Activated CD8-positive, alpha-beta memory T cell treated with anti-CD3 and anti-CD28 coated beads for 36 hours (primary cell): Measurements from ENCODE around the gene CEND1. TPM values are rescaled to one million over a fixed set of nuclear protein-coding genes. Genes with fewer than 3 reads are reported as not detected.

Experiments used
- CTCF ChIA-PET: fragments of 350-600 bp; sonication (Branson Sonifier 250); formaldehyde crosslinking; loops from one replicate; lab custom pipeline; 2021; ENCODE audit warnings: antibody characterized with exemption; lab: Charles Lee
- POLR2A ChIA-PET: fragments of 350-600 bp; sonication (Branson Sonifier 250); formaldehyde crosslinking; loops from one replicate; lab custom pipeline; 2021; ENCODE audit warnings: antibody characterized with exemption; lab: Charles Lee
- total RNA-seq, 2 experiments: library from RNA; stranded (reverse); gene quantifications; one replicate each; pipeline ENCODE4 v1.2.3, GENCODE V29; 2021

The CEND1 gene
- total RNA-seq, 2 experiments from 2014 or later: 1.3 to 1.4 TPM

GRCh38 chr11:776263-776560 is 13.7 kb downstream of the CEND1 start:
- ChIA-PET CTCF (interaction anchor here (1.2 to 2.4 kb wide), 3 partner anchors 18 to 51 kb away, joined by 3 to 10 read pairs (median 4); partner anchors contain the start of gene SLC25A22), POLR2A (interaction anchor here (0.8 to 1.4 kb wide), 2 partner anchors 50 to 160 kb away, joined by 3 to 5 read pairs; no protein-coding TSS in a partner anchor)

DNA sequence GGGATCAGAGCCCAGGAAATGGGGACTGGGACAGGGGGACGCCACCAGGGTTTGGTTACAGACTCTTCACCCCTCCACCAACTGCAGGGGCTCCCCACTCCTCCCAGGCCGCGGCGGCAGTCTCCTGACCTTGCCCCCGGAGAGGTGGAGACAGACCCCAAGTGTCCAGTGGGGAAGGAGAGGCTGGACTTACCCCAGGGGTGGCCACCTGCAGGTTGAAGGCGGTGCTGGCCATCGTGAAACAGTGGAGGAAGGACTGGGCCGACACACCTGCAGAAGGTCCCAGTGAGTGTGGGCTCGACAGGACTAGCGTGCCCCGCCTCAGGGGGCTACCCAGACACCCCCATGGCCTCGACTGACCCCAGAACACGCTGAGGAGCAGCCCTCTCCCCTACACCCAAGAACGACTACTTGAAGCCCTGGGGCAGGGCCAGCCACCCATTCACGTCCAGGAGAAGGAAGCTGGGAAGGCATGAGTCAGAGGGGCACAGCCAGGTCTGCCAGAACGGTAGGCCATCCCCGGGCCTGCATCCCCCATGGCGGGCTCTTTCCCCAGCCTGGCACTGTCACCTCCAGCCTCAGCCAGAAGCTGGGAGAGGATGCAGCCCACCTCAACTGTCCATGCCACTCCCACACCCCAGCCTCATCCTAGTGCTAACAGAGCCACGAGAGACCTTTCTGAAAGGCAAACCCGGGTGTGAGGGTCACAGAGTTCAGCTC is 14.9 kb downstream of the CEND1 start:
- CTCF ChIA-PET: interaction anchor here (0.6 to 1.4 kb wide), 8 partner anchors 9 to 64 kb away, joined by 3 to 4 read pairs (median 3); no protein-coding TSS in a partner anchor

GRCh38 chr11:773830-774229 is 16.1 kb downstream of the CEND1 start:
- ChIA-PET CTCF (no interaction called here), POLR2A (no interaction called here)

More for the DNA sequence above, 14.9 kb downstream of the CEND1 start:
- POLR2A ChIA-PET: interaction anchor here (1.0 kb wide), 1 partner anchor 15 kb away, joined by 3 read pairs; the partner anchor contains the start of gene CEND1

- POLR2A ChIA-PET: no interaction called here
- CTCF ChIA-PET: no interaction called here
Measured at GRCh38 chr11:773425-773824, 16.5 kb downstream of the CEND1 start.

DNA sequence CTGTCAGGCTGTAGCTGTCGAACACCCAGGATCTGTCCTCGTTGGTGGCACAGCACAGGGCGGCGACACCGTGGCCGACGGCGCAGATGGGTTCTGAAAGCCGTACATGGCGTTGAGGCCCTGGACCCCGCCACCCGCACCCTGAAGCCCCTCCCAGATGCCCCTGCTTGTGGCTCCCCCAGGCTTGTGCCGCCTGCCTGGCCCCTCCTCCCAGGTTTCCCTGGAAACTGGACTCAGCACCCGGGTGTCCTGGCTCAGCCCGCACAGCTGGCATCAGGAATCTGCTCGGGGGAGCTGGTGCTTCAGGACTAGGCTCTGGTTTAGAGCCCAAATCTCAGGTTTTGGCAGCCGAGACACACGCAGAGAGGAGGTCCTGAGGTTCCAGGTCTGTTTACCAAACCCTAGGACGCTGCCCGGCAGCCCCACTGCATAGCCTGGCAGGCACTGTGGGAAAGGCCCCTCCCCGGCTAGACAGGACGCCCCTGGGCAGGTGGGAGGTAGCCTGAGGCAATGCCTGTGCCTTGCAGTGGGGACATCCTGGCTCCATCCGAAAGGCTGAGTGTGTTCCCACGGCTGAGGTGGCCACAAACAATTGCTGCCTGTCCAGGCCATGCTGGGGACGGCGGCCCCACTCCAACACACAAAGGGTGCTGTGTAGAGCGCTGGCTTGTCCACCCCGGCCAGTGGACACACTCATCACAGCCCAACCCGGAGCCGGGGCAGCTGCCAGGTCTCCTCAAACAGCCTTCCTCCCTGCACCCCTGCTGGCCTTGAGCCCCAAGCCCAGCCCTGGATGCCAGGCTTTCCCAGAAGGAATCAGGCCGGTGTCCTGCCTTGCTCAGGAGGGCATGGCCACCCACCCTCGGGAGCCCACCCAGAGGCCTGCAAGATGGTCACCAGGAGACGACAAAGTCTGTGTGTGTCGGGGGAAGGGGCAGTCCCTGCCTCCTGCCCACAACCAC is 17.2 kb downstream of the CEND1 start:
- ChIA-PET CTCF (no interaction called here), POLR2A (no interaction called here)

- ChIA-PET CTCF (no interaction called here), POLR2A (no interaction called here)
Measured at GRCh38 chr11:771617-772204, 18.2 kb downstream of the CEND1 start.

GRCh38 chr11:770642-771616 is 19.0 kb downstream of the CEND1 start:
- POLR2A ChIA-PET: interaction anchor here (0.5 kb wide), 1 partner anchor 82 kb away, joined by 6 read pairs; no protein-coding TSS in a partner anchor
- CTCF ChIA-PET: no interaction called here

DNA sequence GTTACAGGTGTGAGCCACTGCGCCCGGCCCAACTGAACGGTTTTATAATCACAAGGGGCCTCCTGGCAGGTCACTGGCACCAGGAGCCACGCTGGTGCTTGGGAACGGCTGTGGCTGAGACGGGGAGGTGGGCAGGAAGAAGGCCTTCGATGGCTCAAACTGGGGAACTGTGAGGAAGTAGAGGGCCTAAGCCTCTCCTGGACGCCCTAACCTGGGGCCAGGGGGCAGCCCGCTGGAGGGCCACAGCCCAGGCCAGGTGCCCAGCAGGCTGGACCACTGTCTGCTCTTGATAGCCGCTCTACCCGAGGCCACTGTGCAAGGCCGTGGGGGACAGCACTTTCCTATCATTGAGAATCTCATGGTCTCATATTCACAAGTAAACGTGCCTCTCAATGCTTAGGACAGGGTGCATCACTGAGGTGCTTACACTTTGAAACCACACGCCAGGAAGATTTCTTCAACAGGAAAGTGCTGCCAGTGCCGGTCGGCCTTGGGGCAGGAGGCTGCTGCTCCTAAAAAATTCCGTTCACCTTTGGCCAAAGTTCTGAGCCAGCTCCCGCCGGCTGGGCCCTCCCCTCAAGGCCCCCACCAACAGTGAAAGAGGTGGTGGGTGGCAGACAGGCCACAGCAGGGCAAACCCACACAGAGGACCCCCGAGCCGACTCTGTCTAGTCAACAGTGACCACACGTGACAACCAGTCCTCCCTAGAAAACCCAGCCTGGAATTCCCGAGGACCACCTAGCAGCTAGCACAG is 19.8 kb downstream of the CEND1 start:
- ChIA-PET CTCF (no interaction called here), POLR2A (interaction anchor here (0.5 kb wide), 1 partner anchor 81 kb away, joined by 6 read pairs; no protein-coding TSS in a partner anchor)

DNA sequence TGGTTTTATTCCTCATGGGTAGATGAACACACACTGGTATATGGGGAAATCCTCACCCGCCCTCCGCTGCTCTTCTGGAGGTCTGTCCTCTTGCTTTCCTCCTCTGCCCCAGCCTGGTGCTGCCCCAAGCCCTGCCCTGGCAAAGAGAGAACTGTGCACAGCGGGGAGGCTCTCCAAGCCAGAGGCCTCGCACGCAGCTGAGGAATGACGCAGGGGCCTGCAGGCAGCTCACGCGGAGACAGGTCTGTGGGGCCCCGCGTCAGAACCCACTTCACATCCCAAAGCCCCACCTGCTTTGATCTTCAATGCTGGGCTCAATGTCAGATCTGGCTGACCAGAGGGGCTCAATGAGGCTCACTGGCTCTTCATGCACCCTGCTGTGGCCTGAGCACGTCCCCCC is 22.7 kb downstream of the CEND1 start:
- ChIA-PET CTCF (interaction anchor here (1.2 kb wide), 1 partner anchor 13 kb away, joined by 3 read pairs; no protein-coding TSS in a partner anchor), POLR2A (no interaction called here)

- POLR2A ChIA-PET: no interaction called here
- CTCF ChIA-PET: interaction anchor here (0.7 to 1.2 kb wide), 2 partner anchors 13 to 37 kb away, joined by 3 read pairs; no protein-coding TSS in a partner anchor
Measured at GRCh38 chr11:766936-767210, 23.0 kb downstream of the CEND1 start.

DNA sequence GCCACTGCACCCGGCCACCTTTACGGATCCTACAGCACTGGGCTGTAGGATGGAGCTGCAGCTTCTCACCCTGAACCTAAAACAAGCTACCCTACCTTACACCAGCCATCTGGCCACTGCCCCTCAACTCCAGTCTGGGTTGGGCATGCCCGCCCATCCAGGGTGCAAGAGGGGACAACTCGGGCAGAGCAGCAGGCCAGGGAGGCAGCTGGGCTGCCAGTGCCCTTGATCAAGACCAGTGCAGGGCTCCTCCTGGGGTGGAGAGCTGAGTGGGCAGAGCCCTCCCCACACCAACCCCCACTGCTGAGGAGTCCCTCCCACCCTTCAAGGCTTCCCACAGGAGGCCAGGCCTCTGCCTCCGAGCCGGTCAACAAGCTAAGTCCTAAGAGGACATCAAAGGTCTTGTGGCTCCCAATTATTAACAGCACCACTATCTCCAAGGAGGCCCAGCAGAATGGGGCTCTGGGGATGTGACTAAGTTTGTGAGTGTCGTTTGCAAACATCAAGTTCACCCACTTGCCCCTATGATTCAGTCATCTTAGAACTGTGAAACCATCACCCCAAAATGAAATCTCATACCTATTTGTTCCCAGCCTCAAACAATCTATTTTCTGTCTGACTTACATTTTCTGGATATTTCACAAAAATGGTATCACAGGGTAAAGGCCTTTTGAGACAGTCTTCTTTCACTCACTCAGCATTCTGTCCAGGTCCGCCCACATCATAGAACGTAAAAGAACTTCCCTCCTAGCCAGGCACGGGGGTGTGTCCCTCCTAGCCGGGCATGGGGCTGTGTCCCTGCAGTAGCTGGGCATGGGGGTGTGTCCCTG is 23.6 kb downstream of the CEND1 start:
- ChIA-PET POLR2A (interaction anchor here (0.5 to 1.2 kb wide), 3 partner anchors 11 to 253 kb away, joined by 3 read pairs; partner anchors contain the start of gene TALDO1), CTCF (interaction anchor here (0.7 to 1.2 kb wide), 3 partner anchors 9 to 38 kb away, joined by 3 read pairs; no protein-coding TSS in a partner anchor)

GRCh38 chr11:765802-766091 is 24.1 kb downstream of the CEND1 start:
- CTCF ChIA-PET: interaction anchor here (1.2 kb wide), 1 partner anchor 9 kb away, joined by 3 read pairs; no protein-coding TSS in a partner anchor
- POLR2A ChIA-PET: interaction anchor here (0.5 to 1.2 kb wide), 3 partner anchors 11 to 252 kb away, joined by 3 read pairs; partner anchors contain the start of gene TALDO1

DNA sequence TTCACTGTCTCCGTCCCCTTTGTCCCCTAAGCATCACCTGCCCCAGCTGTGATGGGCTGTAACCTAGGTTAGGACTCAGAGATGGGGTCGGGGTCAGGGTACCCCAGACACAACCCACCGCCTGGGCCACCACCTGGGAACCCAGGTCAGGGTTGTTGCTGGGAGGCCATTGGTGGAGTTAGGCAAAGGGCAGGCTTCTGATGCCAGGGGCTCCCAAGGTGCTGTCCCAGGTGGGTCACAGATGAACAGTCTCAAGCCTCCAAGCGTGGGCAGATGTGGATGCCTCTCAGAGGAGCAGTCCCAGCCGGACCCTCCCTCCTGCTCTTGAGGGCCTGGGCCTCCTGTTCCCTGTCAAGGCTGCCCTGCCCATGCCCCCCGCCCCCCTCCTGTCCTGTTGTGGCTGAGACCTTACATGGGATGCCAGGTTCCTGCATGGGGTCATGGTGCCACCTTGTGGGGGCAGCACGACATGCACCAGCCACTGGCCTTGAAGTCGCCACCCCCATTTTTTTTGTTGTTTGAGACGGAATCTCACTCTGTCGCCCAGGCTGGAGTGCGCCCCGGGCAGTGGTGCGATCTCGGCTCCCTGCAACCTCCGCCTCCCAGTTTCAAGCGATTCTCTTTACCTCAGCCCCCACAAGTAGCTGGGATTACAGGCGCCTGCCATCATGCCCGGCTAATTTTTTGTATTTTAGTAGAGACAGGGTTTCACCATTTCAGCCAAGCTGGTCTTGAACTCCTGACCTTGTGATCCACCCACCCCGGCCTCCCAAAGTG is 24.7 kb downstream of the CEND1 start:
- ChIA-PET CTCF (interaction anchor here (1.1 to 1.2 kb wide), 2 partner anchors 10 to 37 kb away, joined by 3 read pairs; no protein-coding TSS in a partner anchor), POLR2A (interaction anchor here (0.5 to 1.2 kb wide), 2 partner anchors 12 to 252 kb away, joined by 3 read pairs; no protein-coding TSS in a partner anchor)

DNA sequence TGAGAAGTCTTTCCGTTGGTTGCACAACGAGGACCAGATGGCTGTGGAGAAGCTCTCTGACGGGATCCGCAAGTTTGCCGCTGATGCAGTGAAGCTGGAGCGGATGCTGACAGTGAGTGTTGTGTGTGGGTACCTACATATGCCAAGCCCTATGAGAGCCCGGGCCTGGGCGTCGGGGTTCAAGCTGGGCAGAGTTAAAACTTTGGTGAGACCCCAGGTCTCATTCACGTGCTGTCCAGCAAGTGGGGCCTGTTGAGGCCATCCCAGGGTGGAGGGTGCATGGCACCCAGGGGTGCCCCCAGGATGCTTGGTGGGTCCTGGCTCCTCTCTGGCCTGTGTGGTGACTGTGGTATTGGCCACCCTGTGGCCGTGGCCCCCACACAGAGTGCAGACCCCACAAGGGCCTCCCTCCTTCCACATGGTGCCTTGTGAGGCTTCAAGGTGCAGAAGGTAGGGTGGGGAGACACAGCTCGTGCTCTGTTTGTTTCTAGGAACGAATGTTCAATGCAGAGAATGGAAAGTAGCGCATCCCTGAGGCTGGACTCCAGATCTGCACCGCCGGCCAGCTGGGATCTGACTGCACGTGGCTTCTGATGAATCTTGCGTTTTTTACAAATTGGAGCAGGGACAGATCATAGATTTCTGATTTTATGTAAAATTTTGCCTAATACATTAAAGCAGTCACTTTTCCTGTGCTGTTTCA is 25.4 kb downstream of the CEND1 start:
- ChIA-PET CTCF (interaction anchor here (1.1 to 1.4 kb wide), 3 partner anchors 18 to 37 kb away, joined by 3 to 5 read pairs (median 3); partner anchors contain the start of gene TALDO1), POLR2A (interaction anchor here (0.9 to 1.5 kb wide), 2 partner anchors 18 to 26 kb away, joined by 3 read pairs; partner anchors contain the start of genes CEND1 and TALDO1)
